Measurements from ENCODE around the gene FARS2.
A peak's percentile ranks its signal among the peaks of the same experiment; 100 is the strongest.

Gene FARS2

DNA sequence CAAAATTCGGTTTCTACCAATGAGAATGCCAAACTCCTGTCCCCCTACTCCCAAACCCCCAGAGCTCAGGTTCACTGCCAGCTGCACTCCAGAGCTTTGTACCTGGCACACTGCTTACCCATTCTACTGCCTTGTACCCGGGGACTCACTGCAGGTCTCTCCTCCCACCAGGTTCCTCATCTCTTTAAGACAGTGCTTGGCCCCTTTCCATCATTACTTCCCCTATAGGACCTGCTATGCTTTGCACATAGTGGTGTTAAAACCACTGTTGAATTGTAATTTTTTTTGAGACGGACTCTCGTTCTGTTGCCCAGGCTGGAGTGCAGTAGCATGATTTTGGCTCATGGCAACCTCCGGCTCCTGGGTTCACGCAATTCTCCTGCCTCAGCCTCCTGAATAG is 26.4 kb upstream of the FARS2 start:
- peak overlapping the region; percentile 50; the same call in 1 of the 2 replicates for H3K4me3 ChIP-seq (ENCODE audit: low read length)
- peak overlapping the region; percentile 82 for H3K27ac ChIP-seq (ENCODE audit: low read length)
- H2AFZ ChIP-seq (ENCODE audit: low read depth, low read length), result peak overlapping the region; percentile 39; the same call in 1 of the 2 replicates
- H3K79me2 ChIP-seq (ENCODE audit: low read length), result peaks cover 25% of the 10 kb centered on the region
- no peaks in the 10 kb centered on the region for H4K20me1 ChIP-seq (ENCODE audit: insufficient read depth, low read length)
- no peaks in the 10 kb centered on the region for H3K27me3 ChIP-seq (ENCODE audit: low read depth, low read length)
- no peaks in the 10 kb centered on the region for H3K9me3 ChIP-seq (ENCODE audit: insufficient read depth, low read length)
- TF ChIP-seq EZH2phosphoT487 (IDR thresholded peaks at IDR 0.05; ENCODE audit: low read depth) (no peak), CTCF (IDR thresholded peaks at IDR 0.05; ENCODE audit: low read depth, low read length) (no peak)
- H3K36me3 ChIP-seq (replicated peaks; ENCODE audit: low read depth, low read length), result no peaks in the 10 kb centered on the region
- peak overlapping the region; percentile 43; the same call in 1 of the 2 replicates for H3K9ac ChIP-seq (ENCODE audit: low read length)
- peaks cover 59% of the 10 kb centered on the region for H3K4me1 ChIP-seq (ENCODE audit: low read length)
- H3K4me2 ChIP-seq (ENCODE audit: low read length), result peak overlapping the region; percentile 73

DNA sequence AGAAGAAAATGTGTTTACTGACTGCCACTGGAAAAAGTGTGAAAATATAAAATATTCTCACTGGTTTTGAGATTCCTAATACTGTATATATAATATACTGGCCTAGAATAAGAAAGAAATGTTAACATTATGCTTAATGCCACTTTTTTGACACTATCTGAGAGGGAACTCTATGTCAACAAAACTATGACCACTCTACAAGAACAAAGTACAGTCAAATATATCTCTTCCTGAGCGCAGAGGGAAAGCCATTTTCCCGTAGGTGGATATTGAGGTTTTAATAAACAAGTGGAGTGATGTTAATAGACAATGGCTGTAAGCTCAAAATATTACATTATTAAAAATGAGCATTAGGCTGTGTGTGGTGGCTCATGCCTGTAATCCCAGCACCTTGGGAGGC is 25.5 kb upstream of the FARS2 start:
- TF ChIP-seq CTCF (IDR thresholded peaks at IDR 0.05; ENCODE audit: low read depth, low read length) (no peak), EZH2phosphoT487 (IDR thresholded peaks at IDR 0.05; ENCODE audit: low read depth) (no peak)
- H3K4me1 ChIP-seq (ENCODE audit: low read length), result peaks cover 50% of the 10 kb centered on the region
- H3K79me2 ChIP-seq (ENCODE audit: low read length), result peaks cover 25% of the 10 kb centered on the region

GRCh38 chr6:5237805-5238204 is 23.5 kb upstream of the FARS2 start:
- TF ChIP-seq EZH2phosphoT487 (IDR thresholded peaks at IDR 0.05; ENCODE audit: low read depth), result no peak
- no peak for TF ChIP-seq CTCF (IDR thresholded peaks at IDR 0.05; ENCODE audit: low read depth, low read length)
- no peak overlapping the region for H3K4me3 ChIP-seq (ENCODE audit: low read length)
- H3K27ac ChIP-seq (ENCODE audit: low read length), result no peak overlapping the region
- no peak overlapping the region for H2AFZ ChIP-seq (ENCODE audit: low read depth, low read length)
- no peaks in the 10 kb centered on the region for H3K9me3 ChIP-seq (ENCODE audit: insufficient read depth, low read length)
- no peaks in the 10 kb centered on the region for H4K20me1 ChIP-seq (ENCODE audit: insufficient read depth, low read length)
- H3K36me3 ChIP-seq (replicated peaks; ENCODE audit: low read depth, low read length), result no peaks in the 10 kb centered on the region
- peaks cover 30% of the 10 kb centered on the region for H3K4me1 ChIP-seq (ENCODE audit: low read length)
- H3K27me3 ChIP-seq (ENCODE audit: low read depth, low read length), result no peaks in the 10 kb centered on the region
- H3K9ac ChIP-seq (ENCODE audit: low read length), result no peak overlapping the region
- peaks cover 13% of the 10 kb centered on the region for H3K79me2 ChIP-seq (ENCODE audit: low read length)
- no peak overlapping the region for H3K4me2 ChIP-seq (ENCODE audit: low read length)

More for the DNA sequence above, 25.5 kb upstream of the FARS2 start:
- Histone ChIP-seq H3K27me3 (ENCODE audit: low read depth, low read length) (no peaks in the 10 kb centered on the region), H3K36me3 (replicated peaks; ENCODE audit: low read depth, low read length) (no peaks in the 10 kb centered on the region), H3K9me3 (ENCODE audit: insufficient read depth, low read length) (no peaks in the 10 kb centered on the region), H4K20me1 (ENCODE audit: insufficient read depth, low read length) (no peaks in the 10 kb centered on the region), H2AFZ (ENCODE audit: low read depth, low read length) (no peak overlapping the region), H3K27ac (ENCODE audit: low read length) (no peak overlapping the region), H3K9ac (ENCODE audit: low read length) (no peak overlapping the region), H3K4me2 (ENCODE audit: low read length) (no peak overlapping the region), H3K4me3 (ENCODE audit: low read length) (no peak overlapping the region)

GRCh38 chr6:5238336-5238735 is 23.0 kb upstream of the FARS2 start:
- no peaks in the 10 kb centered on the region for H4K20me1 ChIP-seq (ENCODE audit: insufficient read depth, low read length)
- H3K79me2 ChIP-seq (ENCODE audit: low read length), result peaks cover 11% of the 10 kb centered on the region
- peaks cover 25% of the 10 kb centered on the region for H3K4me1 ChIP-seq (ENCODE audit: low read length)
- H3K36me3 ChIP-seq (replicated peaks; ENCODE audit: low read depth, low read length), result no peaks in the 10 kb centered on the region
- H3K4me3 ChIP-seq (ENCODE audit: low read length), result no peak overlapping the region
- H2AFZ ChIP-seq (ENCODE audit: low read depth, low read length), result no peak overlapping the region
- H3K4me2 ChIP-seq (ENCODE audit: low read length), result no peak overlapping the region
- H3K9me3 ChIP-seq (ENCODE audit: insufficient read depth, low read length), result no peaks in the 10 kb centered on the region
- H3K27ac ChIP-seq (ENCODE audit: low read length), result no peak overlapping the region
- TF ChIP-seq CTCF (IDR thresholded peaks at IDR 0.05; ENCODE audit: low read depth, low read length) (no peak), EZH2phosphoT487 (IDR thresholded peaks at IDR 0.05; ENCODE audit: low read depth) (no peak)
- H3K27me3 ChIP-seq (ENCODE audit: low read depth, low read length), result no peaks in the 10 kb centered on the region
- no peak overlapping the region for H3K9ac ChIP-seq (ENCODE audit: low read length)

Measured in OCI-LY3 (cell line).